PFSK-1 (cell line): Measurements from ENCODE around the gene RASL12.

Experiments used
- POLR2AphosphoS5 ChIP-seq: IDR thresholded peaks from 2 replicates; pipeline ENCODE4 v1.6.1; 2012; ENCODE audit warnings: low read depth, mild to moderate bottlenecking, control low read depth, low read length, moderate library complexity
- SIN3A ChIP-seq: IDR thresholded peaks from 2 replicates; pipeline ENCODE4 v1.6.1; 2012; ENCODE audit warnings: mild to moderate bottlenecking, low read length, moderate library complexity, borderline replicate concordance; ENCODE audit not compliant: insufficient read depth

DNA sequence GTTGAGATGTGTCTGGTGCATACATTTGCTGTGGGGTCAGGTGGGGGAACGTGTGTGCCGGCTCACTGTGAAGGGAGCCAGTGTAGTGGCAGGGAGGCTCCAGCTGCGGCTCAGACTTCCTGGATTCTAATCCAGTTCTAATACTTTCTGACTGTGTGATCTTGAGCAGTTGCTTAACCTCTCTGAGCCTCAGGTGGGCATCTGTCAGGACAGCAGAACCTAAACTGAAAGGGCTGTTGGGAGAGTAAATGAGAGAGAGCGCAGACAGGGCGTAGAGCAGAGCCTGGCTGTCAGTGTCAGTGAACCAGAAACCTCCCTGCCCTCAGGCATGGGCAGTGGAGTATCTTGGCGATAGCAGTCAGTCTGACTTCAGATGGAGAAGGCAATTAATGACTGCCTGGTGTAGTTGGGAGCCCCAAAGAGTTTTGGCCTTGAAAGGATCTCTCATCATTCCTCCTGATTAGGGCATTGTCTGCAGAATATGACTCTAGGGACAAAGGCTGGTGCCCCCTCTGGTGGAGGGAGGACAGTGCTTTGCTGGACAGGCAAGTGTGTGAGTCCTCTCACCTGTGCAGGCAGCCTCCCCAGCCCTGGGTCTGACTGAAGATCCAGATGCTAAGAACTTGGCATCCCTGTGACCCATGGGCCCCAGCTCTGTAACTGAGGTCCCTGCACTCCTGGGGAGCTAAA lies 18.3 kb upstream of the RASL12 start:
- TF ChIP-seq POLR2AphosphoS5 (no peak), SIN3A (no peak)
